Nephron (organoid): Measurements from ENCODE around the gene ROS1.
"Not testable (repeated sequence)": the region's sequence is repeated elsewhere in the genome, so short reads cannot be mapped to it uniquely, and the experiment has no call there.

Experiments
- H3K27ac Mint-ChIP-seq, 3 experiments: 2 replicates each; pipeline ENCODE4 v1.8.0; 2020; ENCODE audit warnings: mixed read lengths in 3 of 3, mild to moderate bottlenecking in 2 of 3, moderate library complexity in 1 of 3
- H3K27me3 Mint-ChIP-seq: 2 replicates; pipeline ENCODE4 v1.8.0; 2021; ENCODE audit warnings: low read depth, mild to moderate bottlenecking, moderate library complexity, mixed read lengths
- H3K36me3 Mint-ChIP-seq: 2 replicates; pipeline ENCODE4 v1.8.0; 2020; ENCODE audit warnings: low read depth, mixed read lengths
- H3K4me1 Mint-ChIP-seq: 2 replicates; pipeline ENCODE4 v1.8.0; 2020; ENCODE audit warnings: mixed read lengths
- H3K4me3 Mint-ChIP-seq, 3 experiments: 2 replicates each; pipeline ENCODE4 v1.8.0; 2020; ENCODE audit warnings: mild to moderate bottlenecking in 3 of 3, mixed read lengths in 3 of 3, moderate library complexity in 2 of 3
- H3K9me3 Mint-ChIP-seq: 2 replicates; pipeline ENCODE4 v1.8.0; 2020; ENCODE audit warnings: mixed read lengths
- TF ChIP-seq, protein P1 (sequence below), 3 experiments: fragments of 200-600 bp; sonication (generic); IDR thresholded peaks; one replicate each; pipeline ENCODE4 v1.5.0; 2021; ENCODE audit warnings: antibody characterized with exemption in 3 of 3; ENCODE audit not compliant: unreplicated experiment in 3 of 3

The ROS1 gene

DNA sequence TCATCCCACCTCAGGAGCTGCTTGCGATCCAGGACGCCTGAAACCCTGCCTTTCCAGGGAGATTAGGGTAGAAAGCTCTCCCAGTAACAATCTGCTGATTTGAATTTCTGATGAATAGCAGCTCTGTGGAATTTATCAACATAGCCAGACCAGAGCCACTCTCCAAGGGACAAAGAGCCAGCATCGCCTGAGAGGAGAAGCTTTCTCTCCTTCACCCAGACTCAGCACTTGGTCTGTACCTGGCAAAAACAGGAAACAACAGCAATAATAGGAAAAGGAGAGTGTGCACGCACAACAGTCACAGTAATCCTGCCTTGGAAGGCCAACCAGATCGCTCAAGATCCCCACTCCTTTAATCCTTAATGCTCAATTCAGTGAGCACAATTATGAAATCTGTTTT lies 22.3 kb upstream of the ROS1 start:
- Mint-ChIP-seq H3K9me3 (no peaks in the 10 kb centered on the region), H3K4me1 (peaks cover 15% of the 10 kb centered on the region), H3K36me3 (no peaks in the 10 kb centered on the region), H3K27me3 (peaks cover 6% of the 10 kb centered on the region), H3K27ac (peak overlapping the region in 2 of 3 experiments; percentile 7 to 28), H3K4me3 (no peak overlapping the region)
- TF ChIP-seq, protein P1, sequence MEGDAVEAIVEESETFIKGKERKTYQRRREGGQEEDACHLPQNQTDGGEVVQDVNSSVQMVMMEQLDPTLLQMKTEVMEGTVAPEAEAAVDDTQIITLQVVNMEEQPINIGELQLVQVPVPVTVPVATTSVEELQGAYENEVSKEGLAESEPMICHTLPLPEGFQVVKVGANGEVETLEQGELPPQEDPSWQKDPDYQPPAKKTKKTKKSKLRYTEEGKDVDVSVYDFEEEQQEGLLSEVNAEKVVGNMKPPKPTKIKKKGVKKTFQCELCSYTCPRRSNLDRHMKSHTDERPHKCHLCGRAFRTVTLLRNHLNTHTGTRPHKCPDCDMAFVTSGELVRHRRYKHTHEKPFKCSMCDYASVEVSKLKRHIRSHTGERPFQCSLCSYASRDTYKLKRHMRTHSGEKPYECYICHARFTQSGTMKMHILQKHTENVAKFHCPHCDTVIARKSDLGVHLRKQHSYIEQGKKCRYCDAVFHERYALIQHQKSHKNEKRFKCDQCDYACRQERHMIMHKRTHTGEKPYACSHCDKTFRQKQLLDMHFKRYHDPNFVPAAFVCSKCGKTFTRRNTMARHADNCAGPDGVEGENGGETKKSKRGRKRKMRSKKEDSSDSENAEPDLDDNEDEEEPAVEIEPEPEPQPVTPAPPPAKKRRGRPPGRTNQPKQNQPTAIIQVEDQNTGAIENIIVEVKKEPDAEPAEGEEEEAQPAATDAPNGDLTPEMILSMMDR (IDR thresholded peaks at IDR 0.05; ENCODE audit: unreplicated experiment in 3 of 3): no peak

DNA sequence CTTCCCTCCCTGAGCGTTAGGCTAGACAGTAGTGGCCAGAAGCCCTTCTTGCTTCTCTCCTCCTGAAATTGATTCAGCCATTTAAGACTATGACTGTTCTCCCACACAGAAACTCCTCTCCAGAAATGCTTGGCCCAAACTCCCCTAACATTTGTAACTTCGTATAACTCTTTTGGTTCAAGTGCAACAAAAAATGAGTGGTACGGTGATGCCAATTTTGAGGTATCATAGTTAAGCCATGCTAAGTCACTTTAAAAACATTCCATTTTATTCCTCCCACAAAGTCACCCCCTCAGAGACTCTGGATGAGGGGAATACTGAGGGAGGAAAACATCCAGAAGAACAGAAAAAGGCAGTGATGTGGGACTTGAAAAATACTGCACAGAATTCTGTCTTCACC lies 21.1 kb upstream of the ROS1 start:
- Mint-ChIP-seq H3K4me3 (no peak overlapping the region), H3K9me3 (no peaks in the 10 kb centered on the region), H3K27ac (peak overlapping the region in 2 of 3 experiments; percentile 49 to 53), H3K4me1 (peaks cover 15% of the 10 kb centered on the region), H3K36me3 (no peaks in the 10 kb centered on the region), H3K27me3 (peaks cover 6% of the 10 kb centered on the region)
- TF ChIP-seq, protein P1 (IDR thresholded peaks at IDR 0.05; ENCODE audit: unreplicated experiment in 3 of 3): no peak

DNA sequence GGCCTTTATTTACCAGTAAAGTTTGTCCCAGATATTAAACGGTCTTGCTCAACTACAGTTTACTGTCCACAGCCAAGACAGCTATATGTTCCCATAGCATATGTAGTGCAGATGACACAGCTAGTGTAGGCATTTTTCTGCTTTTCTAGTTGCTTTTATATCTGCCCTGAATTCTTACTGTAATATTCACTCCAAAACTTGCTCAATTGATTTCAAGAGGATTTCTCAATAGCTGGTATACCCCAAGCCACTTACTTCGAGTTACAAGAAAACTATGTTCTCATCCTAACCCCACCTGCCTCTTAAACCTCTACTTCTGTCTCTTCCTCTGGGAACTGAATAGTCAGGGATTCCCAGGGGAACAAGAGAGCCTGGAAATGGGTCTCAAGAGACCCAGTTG lies 18.9 kb upstream of the ROS1 start:
- TF ChIP-seq, protein P1 (IDR thresholded peaks at IDR 0.05; ENCODE audit: unreplicated experiment in 3 of 3): no peak
- H3K4me1 Mint-ChIP-seq: peaks cover 15% of the 10 kb centered on the region
- H3K4me3 Mint-ChIP-seq: no peak overlapping the region
- peaks cover 6% of the 10 kb centered on the region for H3K27me3 Mint-ChIP-seq
- no peaks in the 10 kb centered on the region for H3K36me3 Mint-ChIP-seq
- no peak overlapping the region for H3K27ac Mint-ChIP-seq
- no peaks in the 10 kb centered on the region for H3K9me3 Mint-ChIP-seq

DNA sequence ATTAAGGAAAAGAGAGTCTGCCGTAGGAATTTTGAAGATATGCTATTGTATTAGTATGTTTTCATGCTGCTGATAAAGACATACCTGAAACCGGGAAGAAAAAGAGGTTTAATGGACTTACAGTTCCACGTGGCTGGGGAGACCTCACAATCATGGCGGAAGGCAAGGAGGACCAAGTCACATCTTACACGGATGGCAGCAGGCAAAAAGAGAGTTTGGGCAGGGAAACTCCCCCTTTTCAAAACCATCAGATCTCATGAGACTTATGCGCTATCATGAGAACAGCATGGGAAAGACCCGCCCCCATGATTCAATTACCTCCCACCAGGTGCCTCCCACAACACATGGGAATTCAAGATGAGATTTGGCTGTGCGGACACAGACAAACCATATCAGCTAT lies 16.6 kb upstream of the ROS1 start:
- H3K27ac Mint-ChIP-seq, H3K27me3 Mint-ChIP-seq, H3K36me3 Mint-ChIP-seq, H3K9me3 Mint-ChIP-seq, H3K4me1 Mint-ChIP-seq, H3K4me3 Mint-ChIP-seq: not testable (repeated sequence)

DNA sequence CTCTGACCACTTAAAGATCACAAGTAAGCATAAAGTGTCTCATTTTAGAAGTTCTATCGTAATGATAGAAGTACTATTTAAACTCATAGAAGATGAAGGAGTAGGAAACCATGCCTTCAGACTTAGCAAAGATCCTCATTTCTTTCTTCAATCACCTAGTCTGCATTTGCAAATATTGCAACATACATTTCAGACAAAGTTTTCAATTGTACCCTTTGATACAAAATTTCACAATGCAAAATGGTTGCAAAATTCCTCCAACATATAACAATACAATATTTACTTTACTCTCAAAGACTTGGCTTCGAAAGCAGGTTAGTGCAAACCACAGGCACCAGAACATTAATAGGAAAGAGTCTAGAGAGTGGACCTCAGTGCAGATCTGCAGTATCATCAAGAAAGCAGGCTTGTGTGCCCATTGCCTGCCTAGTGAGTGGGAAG lies 16.1 kb upstream of the ROS1 start:
- no peaks in the 10 kb centered on the region for H3K27me3 Mint-ChIP-seq
- no peak overlapping the region for H3K4me3 Mint-ChIP-seq
- TF ChIP-seq, protein P1 (IDR thresholded peaks at IDR 0.05; ENCODE audit: unreplicated experiment in 3 of 3): no peak
- no peaks in the 10 kb centered on the region for H3K9me3 Mint-ChIP-seq
- no peaks in the 10 kb centered on the region for H3K36me3 Mint-ChIP-seq
- no peak overlapping the region for H3K27ac Mint-ChIP-seq
- no peaks in the 10 kb centered on the region for H3K4me1 Mint-ChIP-seq

DNA sequence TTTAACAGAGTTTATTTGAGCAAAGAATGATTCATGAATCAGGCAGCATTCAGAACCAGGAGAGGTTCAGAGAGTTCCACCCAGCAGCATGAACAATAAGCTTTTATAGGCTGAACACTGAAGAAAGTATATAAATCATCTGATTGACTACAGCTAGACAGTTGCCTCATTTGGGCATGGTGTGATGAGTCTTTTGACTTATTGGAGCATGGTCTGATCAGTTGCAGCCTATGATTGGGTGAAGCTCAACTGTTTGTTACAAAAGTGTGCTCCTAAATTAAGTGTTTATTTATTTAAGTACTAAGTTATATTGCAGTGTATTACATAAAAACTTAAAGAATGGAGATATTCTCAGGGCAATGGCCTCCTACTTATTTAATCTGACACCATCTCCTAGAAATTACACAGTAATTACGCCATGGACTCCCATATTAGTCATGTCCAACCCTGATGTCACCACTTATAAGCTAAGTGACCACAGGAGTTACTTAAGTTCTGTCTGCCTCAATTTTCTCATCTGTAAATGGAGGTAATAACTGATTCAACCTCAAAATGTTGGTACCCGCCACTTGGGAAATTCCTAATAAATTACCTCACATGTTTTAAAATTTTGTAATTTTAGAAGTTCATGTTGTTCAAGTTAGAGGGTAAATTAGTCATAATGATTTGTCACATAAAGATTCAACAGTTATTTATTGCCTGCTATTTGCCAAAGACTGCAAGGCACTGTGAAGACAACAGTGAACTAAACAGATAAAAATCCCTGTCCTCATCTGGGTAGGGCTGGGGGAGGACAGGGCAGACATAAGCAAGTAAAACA lies 15.2 kb upstream of the ROS1 start:
- Mint-ChIP-seq H3K9me3 (no peaks in the 10 kb centered on the region), H3K4me3 (no peak overlapping the region), H3K27ac (no peak overlapping the region), H3K36me3 (no peaks in the 10 kb centered on the region), H3K27me3 (no peaks in the 10 kb centered on the region), H3K4me1 (no peaks in the 10 kb centered on the region)
- TF ChIP-seq, protein P1 (IDR thresholded peaks at IDR 0.05; ENCODE audit: unreplicated experiment in 3 of 3): no peak
